ENCODE data around the gene GZF1.
"Not testable (repeated sequence)": the region's sequence is repeated elsewhere in the genome, so short reads cannot be mapped to it uniquely, and the experiment has no call there.

The GZF1 gene

DNA sequence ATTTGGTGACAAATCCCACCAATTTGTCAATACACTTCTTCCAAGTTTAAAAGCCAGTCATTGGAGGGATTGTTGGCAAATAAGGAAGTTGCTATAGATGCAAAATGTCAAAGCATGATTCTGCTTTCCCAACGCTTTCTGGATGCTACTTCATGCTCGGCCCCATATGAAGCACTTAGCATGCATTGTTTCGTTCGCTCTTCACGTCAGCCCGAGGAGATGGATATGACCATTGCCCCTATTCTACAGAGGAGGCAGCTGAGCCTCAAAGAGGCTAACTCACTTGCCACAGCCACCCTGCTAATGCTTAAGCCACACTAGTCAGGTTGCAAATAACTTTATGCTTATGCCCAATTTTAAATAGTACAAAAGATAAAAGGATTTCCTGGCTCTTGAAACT, 14.2 kb upstream of the GZF1 start:
- DNase-seq (ENCODE audit: low spot score): no peak

DNA sequence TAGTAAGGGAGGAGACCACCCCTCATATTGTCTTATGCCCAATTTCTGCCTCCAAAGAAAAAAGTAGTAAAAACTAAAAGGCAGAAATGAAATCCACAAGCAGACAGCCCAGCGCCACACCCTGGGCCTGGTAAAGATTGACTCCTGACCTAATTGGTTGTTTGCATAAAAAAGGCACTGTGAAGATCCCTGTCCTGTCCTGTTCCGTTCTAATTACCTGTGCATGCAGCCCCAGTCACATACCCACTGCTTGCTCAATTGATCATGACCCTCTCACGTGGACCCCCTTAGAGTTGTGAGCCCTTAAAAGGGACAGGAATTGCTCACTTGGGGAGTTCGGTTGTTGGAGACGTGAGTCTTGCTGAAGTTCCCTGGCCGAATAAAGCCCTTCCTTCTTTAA, 13.5 kb upstream of the GZF1 start:
- DNase-seq (ENCODE audit: low spot score): not testable (repeated sequence)

DNA sequence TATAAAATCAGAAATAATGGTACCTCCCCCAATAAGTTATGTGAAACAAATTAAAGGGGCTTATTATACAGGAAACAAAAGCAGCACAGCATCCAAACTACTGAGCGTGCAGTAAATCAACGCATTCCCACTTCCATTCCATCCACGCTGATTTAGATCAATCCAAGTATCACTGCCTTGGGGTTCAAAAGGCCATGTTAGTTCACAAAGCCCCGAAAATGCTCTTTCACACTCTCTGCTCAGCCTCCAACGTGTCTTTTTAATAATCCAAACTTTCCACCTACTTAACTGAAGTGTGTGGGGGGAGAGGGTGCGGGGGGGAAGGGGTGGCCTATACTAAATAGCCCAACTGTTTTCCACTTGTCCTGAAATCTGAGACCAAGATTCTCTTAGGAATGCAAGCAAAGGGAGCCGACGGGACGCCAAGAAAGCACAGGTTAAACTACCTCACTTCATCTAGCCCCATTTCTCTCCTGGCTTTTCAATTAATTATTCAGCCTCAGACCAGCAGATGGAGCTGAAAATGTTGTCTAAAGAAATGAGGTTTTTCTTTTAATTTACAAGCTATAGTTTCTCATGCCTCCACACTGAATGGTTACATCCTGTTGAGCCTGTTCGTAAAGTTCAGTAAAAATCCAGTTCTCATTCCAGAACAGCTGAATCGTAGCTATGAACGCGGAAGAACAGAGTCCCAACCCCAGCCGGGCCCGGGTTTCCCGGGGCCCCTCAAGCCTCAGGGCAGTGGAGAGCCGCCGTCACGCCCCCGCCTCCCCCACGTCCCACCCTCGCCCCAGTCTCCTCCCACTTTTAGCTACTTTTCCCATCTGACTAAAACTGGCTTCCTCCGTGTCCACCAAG, 12.4 kb upstream of the GZF1 start:
- peak; percentile 82 for DNase-seq (ENCODE audit: low spot score)

DNA sequence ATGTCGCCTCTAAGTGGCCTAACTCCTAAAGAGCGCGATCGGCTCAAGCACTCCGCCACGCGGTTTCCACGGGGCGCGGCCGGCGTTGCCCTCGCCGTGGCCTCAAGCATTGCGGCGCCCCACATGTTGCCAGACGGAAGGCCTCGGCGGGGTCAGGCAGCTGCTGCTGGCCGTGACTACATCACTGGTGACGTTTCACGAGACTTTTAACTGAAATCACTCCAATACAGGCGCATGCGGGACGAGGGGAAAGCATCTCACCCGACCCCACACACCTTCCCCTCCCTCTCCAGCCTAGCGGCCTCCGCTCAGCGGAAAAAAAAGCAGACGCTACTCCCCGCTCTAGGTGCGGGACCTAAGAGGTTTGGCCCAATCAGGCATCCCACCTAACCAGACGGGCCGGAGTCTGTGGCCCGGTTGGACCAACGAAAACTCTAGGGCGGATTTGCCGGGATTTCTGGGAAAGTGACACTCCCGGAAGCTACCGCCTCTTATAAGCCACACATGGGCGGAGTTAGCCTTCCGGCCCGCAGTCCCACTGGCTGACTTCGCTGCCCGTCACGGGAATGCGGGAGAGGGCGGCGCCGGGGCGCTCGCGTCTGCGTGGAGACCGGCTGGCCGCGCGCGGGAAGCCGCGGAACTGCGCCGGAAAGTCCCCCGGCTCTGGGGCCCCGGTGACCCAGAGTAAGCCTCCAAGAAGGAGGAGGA, 11.6 kb upstream of the GZF1 start, which contains the start of gene NXT1:
Gene NXT1, plus strand, starts transcription at position 596 of the 708 bp plus-strand sequence. CDS start 3,251 bp downstream, outside the sequence.
- peak; percentile 97 for DNase-seq (ENCODE audit: low spot score)

DNA sequence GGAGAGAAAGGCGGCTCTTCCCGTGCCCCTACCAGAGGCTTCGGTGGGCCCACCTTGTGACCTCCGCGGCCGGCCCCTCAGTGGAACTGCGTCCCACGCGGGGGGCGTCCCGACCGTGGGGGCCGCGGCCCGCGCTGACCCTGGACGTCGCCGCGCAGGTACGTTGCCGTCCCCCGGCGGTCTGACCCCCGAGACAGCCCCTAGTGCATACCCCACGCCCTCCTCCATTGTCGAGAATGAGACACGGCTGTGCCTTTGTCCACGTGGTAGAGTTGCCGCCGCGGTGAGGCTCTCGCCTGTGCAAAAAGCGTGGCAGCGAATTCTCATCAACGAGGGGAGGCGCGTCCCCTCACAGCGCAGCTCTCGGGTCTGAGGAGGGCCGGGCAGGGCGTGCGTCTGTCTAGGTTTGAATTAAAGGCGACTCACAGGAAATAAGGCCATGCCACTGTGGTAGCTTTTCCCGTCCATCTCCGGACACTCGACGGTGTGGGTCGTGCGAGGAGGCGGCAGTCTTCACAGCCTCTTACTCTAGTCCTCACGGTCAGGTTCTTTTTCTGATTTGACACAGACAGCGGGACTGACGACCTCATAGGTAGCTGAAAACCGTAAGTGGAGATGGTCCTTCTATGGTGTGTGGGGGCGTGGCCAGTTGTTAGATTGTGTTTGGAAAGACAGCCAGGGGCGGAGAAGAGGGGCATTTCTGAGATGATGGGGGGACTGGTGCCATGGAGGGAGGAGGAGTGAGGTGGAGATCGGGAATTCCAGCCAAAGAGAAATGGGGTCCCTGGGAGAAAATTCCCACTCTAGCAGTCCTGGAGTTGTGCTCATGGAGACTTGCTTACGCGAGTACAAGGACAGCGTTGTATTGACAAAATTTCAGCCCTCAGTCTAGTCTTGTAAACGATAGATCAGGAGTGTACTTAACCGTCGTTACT, 10.8 kb upstream of the GZF1 start:
- peak; percentile 81 for DNase-seq (ENCODE audit: low spot score)

DNA sequence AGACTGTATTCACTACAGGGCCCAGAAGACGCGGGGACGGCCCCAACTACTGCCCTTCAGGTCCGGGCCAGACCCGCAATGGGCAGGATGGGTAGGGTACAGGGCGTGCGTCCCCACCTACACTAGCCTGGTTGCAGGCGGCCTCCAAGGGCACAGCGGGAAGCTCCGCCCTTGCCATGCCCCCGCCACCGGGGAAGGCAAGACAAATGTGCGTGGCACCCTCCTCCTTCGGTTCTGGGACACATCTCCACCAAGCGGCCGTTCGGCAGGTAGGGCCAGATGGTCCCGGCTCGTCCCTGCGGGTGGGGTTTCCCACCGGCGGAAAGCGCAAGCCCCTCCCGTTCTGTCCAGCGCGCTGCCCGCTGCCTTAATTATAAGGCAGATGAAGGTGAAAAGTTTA, 5.8 kb upstream of the GZF1 start:
- DNase-seq (ENCODE audit: low spot score): no peak

DNA sequence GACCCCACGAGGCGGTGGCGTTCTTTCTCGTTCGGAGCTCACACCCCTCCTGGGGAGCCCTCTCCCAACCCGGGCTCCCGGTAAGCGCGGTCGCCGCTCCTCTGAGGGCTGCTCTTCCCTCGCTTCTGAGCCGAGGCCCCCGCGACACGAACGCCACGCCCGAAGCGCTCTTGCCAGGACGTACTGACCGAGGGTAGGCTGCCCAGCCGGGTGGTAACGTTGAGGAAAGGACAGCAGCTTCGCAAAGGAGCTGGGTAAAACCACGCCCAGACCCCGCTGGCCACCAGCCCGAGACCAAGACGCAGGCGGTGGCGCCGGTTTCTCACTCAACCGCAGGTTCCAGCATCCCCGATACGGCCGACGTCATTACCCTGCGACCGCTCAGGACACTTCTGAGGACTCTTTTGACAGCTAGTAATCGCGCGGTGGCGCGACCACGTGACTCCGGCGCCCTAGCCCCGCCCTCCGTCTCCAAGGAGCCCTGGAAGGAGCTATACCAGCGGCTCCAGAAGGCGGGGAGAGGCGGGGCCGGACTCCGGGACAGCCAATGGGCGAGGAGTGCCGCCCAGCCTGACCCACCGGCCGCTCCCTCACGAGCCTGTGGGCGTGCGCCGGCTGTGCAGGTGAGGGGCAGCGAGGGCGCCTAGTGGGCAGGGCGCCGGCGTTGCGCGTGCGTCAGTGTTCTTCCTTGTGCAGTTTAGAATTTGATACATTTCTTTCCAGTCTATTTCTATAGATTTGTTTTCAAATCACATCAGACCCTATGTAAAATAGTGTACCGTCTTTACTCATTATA, 4.0 kb upstream of the GZF1 start:
- peak; percentile 99 for DNase-seq (ENCODE audit: low spot score)

DNA sequence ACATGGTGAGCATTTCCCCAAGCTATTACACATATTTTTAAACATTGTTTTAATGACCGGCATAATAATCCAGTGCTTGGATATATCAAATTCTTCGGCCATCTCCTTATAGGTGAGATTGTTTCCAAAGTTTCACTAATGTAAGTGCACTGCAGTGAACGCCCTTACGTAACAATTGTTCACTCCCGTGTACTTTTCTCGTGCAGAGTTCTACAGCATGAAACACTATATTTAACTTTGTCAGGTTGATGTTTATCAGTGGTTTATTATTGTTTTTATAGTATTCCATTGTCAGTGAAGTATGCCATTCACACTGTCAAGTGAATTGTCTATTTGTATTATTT, 3.4 kb upstream of the GZF1 start:
- no peak for DNase-seq (ENCODE audit: low spot score)

DNA sequence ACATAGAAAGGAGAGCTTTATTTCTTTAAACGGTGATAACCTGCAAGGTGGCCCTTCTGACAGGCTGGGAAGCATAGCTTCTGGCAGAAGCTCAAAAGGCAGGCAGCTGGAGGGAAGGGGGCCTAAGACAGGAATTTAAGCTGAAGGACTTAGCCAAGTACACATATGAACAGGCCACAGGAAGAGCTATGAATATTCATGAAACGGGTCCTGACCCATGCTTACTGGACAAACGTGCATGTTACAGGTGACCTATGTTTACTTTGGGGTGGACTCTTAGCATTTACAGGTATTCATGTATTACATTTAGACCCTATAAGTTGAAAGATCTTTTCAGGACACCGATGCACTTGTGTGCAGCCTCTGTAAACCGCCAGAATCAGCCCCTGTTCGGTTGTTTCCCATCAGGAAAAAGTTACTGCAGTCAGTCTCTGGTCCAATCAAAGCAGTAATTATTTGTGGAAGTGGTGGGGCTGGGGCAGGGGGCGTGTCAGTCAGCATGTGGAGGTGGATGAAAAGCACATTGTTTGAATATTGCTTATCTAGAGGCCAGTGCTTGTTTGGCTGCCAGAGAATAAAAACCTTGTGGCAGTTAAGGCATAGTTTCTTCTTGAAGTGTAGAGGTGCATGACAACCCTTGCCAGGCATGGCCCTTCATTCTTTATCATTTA, 2.9 kb upstream of the GZF1 start:
- DNase-seq (ENCODE audit: low spot score): no peak

DNA sequence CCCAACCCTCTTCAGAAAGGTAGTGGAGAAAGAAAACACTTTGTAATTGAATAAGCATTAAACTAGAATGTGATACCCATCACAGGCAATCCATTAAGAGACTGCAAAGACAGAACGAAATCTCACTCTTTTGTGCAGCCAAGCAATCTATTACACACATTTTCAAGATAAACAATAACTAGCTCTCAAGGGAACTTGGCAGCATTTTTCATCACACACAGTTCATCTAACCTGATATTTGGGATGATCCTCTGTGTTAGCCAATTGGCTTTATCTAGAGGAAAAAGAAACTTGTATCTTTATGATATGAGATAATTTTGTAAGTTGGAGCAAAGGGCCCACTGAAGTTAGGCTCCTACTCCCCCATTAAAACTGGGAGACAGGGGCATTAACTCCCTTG, 1.5 kb upstream of the GZF1 start:
- DNase-seq (ENCODE audit: low spot score): no peak

DNA sequence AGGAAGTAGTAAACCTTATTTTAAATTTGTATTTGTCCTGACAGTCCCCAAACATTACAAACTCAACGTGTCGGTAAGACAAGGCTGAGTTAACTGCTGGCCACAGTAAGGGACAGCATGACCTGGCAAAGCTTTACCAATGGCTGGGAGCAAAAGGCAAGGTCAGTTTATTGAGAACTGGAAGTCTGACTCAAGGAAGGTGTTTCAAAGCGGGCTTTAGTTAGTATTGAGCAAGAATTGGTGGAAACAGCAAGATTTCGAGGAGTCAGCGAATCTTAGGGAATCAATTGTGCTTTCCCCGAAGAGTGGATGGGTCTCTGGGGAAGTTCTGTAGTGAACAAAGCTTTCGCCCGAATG, 885 bp upstream of the GZF1 start:
- peak; percentile 37 for DNase-seq (ENCODE audit: low spot score)

DNA sequence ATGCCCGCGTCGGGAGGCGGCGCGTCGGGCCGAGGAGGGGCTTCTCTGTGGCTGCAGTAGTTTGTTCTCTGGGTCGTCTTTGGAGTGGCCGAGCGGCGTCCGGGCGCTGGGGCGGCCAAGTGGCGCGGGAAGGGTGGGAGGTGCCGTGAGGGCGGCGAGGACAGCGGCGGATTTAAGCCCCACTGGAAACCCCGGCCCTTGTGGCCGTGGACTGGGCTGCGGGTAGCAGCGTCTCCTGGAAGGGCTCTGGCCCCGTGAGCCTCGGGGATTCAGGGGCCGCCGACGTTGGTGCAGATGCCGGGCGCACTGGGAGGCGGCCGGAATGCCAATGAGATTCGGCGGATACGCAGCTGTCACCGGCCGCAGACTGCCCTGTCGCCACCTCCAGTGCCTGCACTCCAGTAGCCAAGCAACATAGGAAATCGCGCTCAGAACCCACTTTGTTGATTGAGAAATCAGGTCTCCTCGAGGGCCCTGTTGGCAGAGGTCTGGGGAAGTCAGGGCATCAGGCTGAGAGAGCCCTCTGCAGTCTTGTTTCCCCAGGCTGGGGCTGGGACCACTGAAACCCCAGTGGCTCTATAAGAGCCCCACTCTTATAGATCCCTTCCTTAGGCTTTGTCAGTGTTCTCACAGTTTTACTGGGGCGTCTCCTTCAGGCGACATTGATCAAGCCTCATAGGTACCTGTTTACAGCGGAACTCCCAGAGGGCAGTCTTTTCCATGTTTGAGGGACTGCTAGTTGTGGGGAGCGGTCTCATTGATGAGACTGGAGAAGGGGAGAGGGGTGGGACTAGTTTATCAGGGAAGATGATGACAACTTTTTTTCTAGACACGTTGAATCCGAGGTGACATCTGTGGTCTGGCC, 642 bp downstream of the GZF1 start:
- DNase-seq (ENCODE audit: low spot score): peak; percentile 67

DNA sequence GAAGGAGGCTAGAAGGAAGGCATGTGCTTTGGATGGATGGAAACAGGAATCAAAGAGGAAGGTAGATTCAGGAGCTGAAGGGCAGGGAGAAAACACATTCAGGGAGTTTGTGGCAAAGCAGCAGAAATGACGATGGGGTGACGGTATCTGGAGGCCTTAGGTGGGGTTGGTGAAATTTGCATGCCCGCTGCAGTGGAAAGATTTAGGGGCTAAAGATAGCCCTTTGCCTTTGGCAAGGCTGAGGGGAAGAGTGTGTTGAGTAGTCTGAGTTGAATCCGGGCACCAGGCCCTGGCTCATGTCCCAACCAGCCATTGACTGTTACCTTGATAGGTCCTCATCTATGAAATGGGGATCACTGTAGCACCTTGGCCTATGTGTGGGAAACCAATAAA, 1.3 kb downstream of the GZF1 start:
- DNase-seq (ENCODE audit: low spot score): peak; percentile 78

DNA sequence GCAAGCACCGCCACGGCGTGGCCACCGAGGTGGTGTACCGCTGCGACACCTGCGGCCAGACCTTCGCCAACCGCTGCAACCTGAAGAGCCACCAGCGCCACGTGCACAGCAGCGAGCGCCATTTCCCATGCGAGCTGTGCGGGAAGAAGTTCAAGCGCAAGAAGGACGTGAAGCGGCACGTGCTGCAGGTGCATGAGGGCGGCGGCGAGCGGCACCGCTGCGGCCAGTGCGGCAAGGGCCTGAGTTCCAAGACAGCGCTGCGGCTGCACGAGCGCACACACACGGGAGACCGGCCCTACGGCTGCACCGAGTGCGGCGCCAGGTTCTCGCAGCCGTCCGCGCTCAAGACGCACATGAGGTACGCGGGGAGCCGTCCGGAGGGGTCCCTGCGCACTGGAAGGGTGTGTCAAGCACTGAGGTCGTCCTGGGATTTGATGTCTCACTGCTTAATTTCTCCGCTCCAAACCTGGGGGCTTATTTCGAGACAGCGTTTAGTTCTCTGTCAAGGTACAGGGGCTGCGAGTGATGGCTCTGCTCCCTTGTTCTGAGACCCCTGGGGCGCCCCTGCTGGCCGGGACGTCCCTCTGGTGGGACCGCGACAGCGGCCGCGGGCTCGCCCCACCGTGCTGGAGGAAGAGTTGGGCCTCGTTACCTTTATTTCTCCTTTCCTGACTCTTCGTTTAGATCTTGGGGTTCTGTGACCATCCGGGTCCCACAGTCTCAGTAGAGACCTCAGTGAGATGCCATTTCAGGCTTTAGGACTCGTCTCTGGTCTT, 3.6 kb downstream of the GZF1 start:
- no peak for DNase-seq (ENCODE audit: low spot score)

DNA sequence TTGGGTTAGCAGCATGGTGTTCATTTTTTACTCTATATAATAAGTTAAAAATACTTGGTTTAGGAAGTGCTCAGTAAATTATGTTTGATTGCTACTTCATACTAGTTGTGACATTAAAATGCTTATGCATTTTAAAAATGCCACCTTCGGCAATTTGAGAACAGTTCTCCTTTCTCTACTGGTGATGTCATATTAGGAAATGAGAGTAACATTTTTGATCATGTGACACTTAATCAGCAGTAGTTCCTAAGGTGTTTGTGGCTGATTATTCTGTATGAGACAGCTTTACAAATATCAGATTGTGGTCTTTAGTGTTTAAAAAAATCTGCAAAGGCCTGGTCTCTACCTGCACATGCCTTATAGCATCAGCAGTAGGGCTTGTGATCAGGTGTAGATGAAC, 4.4 kb downstream of the GZF1 start:
- DNase-seq (ENCODE audit: low spot score): peak; percentile 43

DNA sequence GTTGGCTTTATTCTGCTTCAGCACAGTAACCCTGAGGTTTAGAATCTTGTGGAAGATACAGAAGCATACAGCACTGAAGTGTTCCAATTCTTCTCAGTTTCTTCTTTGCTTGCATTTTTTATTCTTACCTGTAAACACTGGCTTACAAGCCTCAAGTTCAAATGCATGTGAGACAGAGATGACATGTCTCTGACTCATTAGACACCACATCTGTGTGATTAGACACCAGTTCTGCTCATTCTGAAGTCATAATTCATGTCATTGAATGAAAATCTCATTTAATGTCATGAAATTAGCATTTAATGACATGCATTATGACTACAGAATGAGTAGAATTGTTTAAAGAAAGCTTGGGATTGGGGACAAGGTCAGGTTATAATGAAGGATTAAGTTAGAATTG, 5.8 kb downstream of the GZF1 start:
- no peak for DNase-seq (ENCODE audit: low spot score)

DNA sequence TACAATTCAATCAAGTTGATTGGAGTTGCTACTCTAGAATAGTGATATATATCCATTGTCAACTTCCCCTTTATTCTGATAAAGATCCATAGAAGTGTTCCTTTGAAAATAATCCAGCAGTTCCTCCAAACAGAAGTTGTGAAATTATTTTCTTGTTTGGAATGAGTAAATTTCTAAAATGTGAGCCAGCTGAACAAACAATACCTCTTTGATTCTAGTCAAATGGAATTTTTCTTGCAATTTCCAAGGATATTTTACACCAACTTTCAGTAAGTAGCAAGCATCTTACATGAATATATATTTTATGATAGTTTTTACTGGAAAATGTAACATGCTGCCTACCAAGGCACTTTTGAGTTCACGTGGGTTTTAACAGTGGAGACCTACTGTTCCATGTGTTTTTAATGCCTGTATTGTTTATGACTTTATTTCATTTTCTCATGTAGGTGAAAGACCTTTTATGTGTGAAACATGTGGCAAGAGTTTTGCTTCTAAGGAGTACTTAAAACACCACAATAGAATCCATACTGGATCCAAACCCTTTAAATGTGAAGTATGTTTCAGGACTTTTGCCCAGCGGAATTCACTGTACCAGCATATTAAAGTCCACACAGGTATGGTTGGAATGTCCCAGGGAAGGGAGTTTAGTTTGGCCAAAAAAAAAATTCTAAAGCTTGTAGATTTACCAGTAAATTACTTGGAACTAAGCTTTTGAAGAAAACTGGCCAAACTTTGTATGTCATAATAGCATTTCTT, 6.5 kb downstream of the GZF1 start:
- DNase-seq (ENCODE audit: low spot score): no peak

DNA sequence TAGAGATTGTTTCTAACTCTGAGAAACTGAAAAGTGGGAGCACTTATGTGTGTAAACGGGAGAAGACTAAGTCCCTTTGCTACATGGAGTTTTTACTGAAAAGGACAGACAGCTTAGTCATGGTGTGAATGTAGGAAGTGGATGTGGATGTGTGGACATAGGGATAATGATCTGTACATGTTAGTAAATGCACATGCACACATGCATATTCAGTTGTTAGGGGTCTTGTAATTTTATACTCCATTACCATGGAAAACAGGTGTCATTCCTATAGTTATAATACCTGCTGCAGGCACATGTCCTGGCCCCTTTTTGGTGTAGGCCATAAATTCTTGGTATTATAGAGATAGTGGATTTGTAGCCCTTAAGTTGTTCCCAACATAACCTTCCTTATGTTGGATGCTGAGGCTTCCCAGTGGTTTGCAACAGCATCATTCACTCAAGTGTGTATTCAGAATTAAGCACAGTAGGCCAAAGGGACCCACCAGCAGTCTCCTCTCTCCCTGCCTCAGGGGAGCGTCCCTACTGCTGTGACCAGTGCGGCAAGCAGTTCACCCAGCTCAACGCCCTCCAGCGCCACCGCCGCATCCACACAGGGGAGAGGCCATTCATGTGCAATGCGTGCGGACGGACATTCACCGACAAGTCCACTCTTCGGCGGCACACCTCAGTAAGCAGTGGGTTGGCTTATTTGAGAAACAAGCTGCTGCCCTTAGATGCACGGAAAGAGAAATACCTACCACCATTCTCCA, 7.3 kb downstream of the GZF1 start:
- no peak for DNase-seq (ENCODE audit: low spot score)
